IMR-90 (cell line): Measurements from ENCODE around the gene PRKAR1B. TPM values are rescaled to one million over a fixed set of nuclear protein-coding genes. Genes with fewer than 3 reads are reported as not detected.

Experiments used
- ATAC-seq: fragments of 200-7000 bp; cut with Tn5 transposase; 2 replicates; pipeline ENCODE4 v1.9.1; 2020; ENCODE audit warnings: low read depth, mild to moderate bottlenecking, moderate library complexity
- BruUV-seq: library from RNA; stranded (reverse); fragments of 400-500 nt; replicated peaks from 2 replicates; lab custom pipeline; 2021; lab: Mats Ljungman, UMichigan
- CTCF ChIA-PET: fragments of 300-600 bp; formaldehyde crosslinking; extraction: SDS; loops from one replicate; lab custom pipeline; 2021; ENCODE audit warnings: antibody characterized with exemption; lab: Yijun Ruan, JAX
- POLR2A ChIA-PET: fragments of 300-600 bp; sonication (Branson Sonifier 250); formaldehyde crosslinking; loops from one replicate; lab custom pipeline; 2022; ENCODE audit warnings: antibody characterized with exemption; ENCODE audit not compliant: unreplicated experiment; lab: Charles Lee
- DNase-seq: peaks from one replicate; pipeline ENCODE4 v3.0.0; 2013
- H2AFZ ChIP-seq: replicated peaks from 2 replicates; pipeline ENCODE3; 2013; ENCODE audit warnings: low read length, mild to moderate bottlenecking; ENCODE audit not compliant: poor library complexity
- H2AK5ac ChIP-seq: 2 replicates; pipeline ENCODE4 v1.6.1; 2013; ENCODE audit warnings: low read depth, low read length, inconsistent platforms
- H2AK9ac ChIP-seq: replicated peaks from 2 replicates; pipeline ENCODE3; 2013; ENCODE audit warnings: mild to moderate bottlenecking, low read depth, low read length, moderate library complexity; ENCODE audit not compliant: poor library complexity
- H2BK120ac ChIP-seq: 2 replicates; pipeline ENCODE4 v1.6.1; 2013; ENCODE audit warnings: low read depth, low read length, inconsistent platforms
- H2BK15ac ChIP-seq: 3 replicates; pipeline ENCODE4 v1.6.1; 2013; ENCODE audit warnings: low read depth, low read length, inconsistent platforms
- H2BK20ac ChIP-seq: 2 replicates; pipeline ENCODE4 v1.6.1; 2013; ENCODE audit warnings: low read depth, mild to moderate bottlenecking, inconsistent platforms, low read length, moderate library complexity
- H2BK5ac ChIP-seq: 2 replicates; pipeline ENCODE4 v1.6.1; 2013; ENCODE audit warnings: mild to moderate bottlenecking, low read depth, low read length, inconsistent platforms; ENCODE audit not compliant: poor library complexity, severe bottlenecking
- H3K14ac ChIP-seq: replicated peaks from 2 replicates; pipeline ENCODE4 v1.6.1; 2013; ENCODE audit warnings: low read depth, low read length, inconsistent platforms
- H3K18ac ChIP-seq: 2 replicates; pipeline ENCODE4 v1.6.1; 2013; ENCODE audit warnings: low read depth, low read length, control low read depth
- H3K23ac ChIP-seq: 2 replicates; pipeline ENCODE4 v1.6.1; 2013; ENCODE audit warnings: low read depth, low read length, inconsistent platforms
- H3K27ac ChIP-seq: 2 replicates; pipeline ENCODE4 v1.5.1; 2013; ENCODE audit warnings: mild to moderate bottlenecking, control low read depth, low read length; ENCODE audit not compliant: insufficient read depth
- H3K27me3 ChIP-seq: 2 replicates; pipeline ENCODE4 v1.6.1; 2013; ENCODE audit warnings: low read length; ENCODE audit not compliant: control insufficient read depth, insufficient read depth
- H3K36me3 ChIP-seq: 2 replicates; pipeline ENCODE4 v1.6.1; 2013; ENCODE audit warnings: low read length, mixed read lengths; ENCODE audit not compliant: control insufficient read depth, insufficient read depth
- H3K4ac ChIP-seq: 2 replicates; pipeline ENCODE4 v1.6.1; 2013; ENCODE audit warnings: low read depth, low read length, inconsistent platforms
- H3K4me1 ChIP-seq: 2 replicates; pipeline ENCODE4 v1.6.1; 2013; ENCODE audit warnings: low read length, mixed read lengths; ENCODE audit not compliant: control insufficient read depth, insufficient read depth
- H3K4me2 ChIP-seq: 2 replicates; pipeline ENCODE4 v1.6.1; 2013; ENCODE audit warnings: low read depth, mild to moderate bottlenecking, control low read depth, low read length, moderate library complexity
- H3K4me3 ChIP-seq: 2 replicates; pipeline ENCODE4 v1.5.1; 2013; ENCODE audit warnings: low read depth, mild to moderate bottlenecking, control low read depth, low read length, moderate library complexity; ENCODE audit not compliant: insufficient read depth
- H3K56ac ChIP-seq: 2 replicates; pipeline ENCODE4 v1.6.1; 2013; ENCODE audit warnings: low read length, inconsistent platforms; ENCODE audit not compliant: insufficient read depth; ENCODE audit errors: extremely low read depth
- H3K79me1 ChIP-seq, 2 experiments: 2 replicates each; pipeline ENCODE4 v1.6.1; 2013; ENCODE audit warnings: low read length in 2 of 2, inconsistent platforms in 1 of 2, low read depth in 1 of 2
- H3K9ac ChIP-seq: 2 replicates; pipeline ENCODE4 v1.6.1; 2013; ENCODE audit warnings: low read depth, low read length, control low read depth
- H3K9me1 ChIP-seq: 2 replicates; pipeline ENCODE4 v1.6.1; 2013; ENCODE audit warnings: low read length, inconsistent platforms; ENCODE audit not compliant: insufficient read depth
- H3K9me3 ChIP-seq: 2 replicates; pipeline ENCODE4 v1.6.1; 2013; ENCODE audit warnings: low read length; ENCODE audit not compliant: control insufficient read depth, insufficient read depth
- H4K20me1 ChIP-seq: 2 replicates; pipeline ENCODE4 v1.6.1; 2013; ENCODE audit warnings: low read length, inconsistent platforms; ENCODE audit not compliant: insufficient read depth
- H4K5ac ChIP-seq: 2 replicates; pipeline ENCODE4 v1.6.1; 2013; ENCODE audit warnings: mild to moderate bottlenecking, low read depth, low read length, control low read depth
- H4K8ac ChIP-seq, 2 experiments: 2 replicates each; pipeline ENCODE4 v1.6.1; 2013; ENCODE audit warnings: low read depth in 2 of 2, low read length in 2 of 2, control low read depth in 1 of 2, inconsistent platforms in 1 of 2
- H4K91ac ChIP-seq: 2 replicates; pipeline ENCODE4 v1.6.1; 2013; ENCODE audit warnings: low read depth, low read length, inconsistent platforms; ENCODE audit not compliant: insufficient read depth
- BHLHE40 ChIP-seq: fragments of 150-350 bp; IDR thresholded peaks from 2 replicates; pipeline ENCODE4 v1.6.1; 2016; ENCODE audit warnings: mild to moderate bottlenecking, low read depth, low read length
- CEBPB ChIP-seq: IDR thresholded peaks from 2 replicates; pipeline ENCODE4 v1.6.1; 2012; ENCODE audit warnings: low read depth, low read length, improper control_type of control experiment
- CHD1 ChIP-seq: IDR thresholded peaks from 2 replicates; pipeline ENCODE4 v1.6.1; 2012; ENCODE audit warnings: low read depth, low read length, improper control_type of control experiment
- FOS ChIP-seq: fragments of 150-350 bp; IDR thresholded peaks from 2 replicates; pipeline ENCODE4 v1.6.1; 2016; ENCODE audit warnings: low read depth, low read length
- MAFK ChIP-seq: IDR thresholded peaks from 2 replicates; pipeline ENCODE4 v1.6.1; 2012; ENCODE audit warnings: low read depth, low read length, improper control_type of control experiment
- MAZ ChIP-seq: IDR thresholded peaks from 2 replicates; pipeline ENCODE4 v1.6.1; 2012; ENCODE audit warnings: low read depth, mild to moderate bottlenecking, low read length, improper control_type of control experiment, moderate library complexity, borderline replicate concordance
- MXI1 ChIP-seq: IDR thresholded peaks from 2 replicates; pipeline ENCODE4 v1.6.1; 2012; ENCODE audit warnings: low read depth, mild to moderate bottlenecking, low read length, moderate library complexity, borderline replicate concordance
- POLR2A ChIP-seq: IDR thresholded peaks from 2 replicates; pipeline ENCODE4 v1.6.1; 2012; ENCODE audit warnings: mild to moderate bottlenecking, low read depth, low read length
- RAD21 ChIP-seq: IDR thresholded peaks from 2 replicates; pipeline ENCODE4 v1.6.1; 2012; ENCODE audit warnings: low read length, improper control_type of control experiment
- RCOR1 ChIP-seq: IDR thresholded peaks from 2 replicates; pipeline ENCODE4 v1.6.1; 2012; ENCODE audit warnings: mild to moderate bottlenecking, low read length, improper control_type of control experiment; ENCODE audit not compliant: insufficient replicate concordance
- RFX5 ChIP-seq: IDR thresholded peaks from 2 replicates; pipeline ENCODE4 v1.8.0; 2012; ENCODE audit warnings: low read depth, mild to moderate bottlenecking, low read length, moderate library complexity
- SMC3 ChIP-seq: fragments of 150-350 bp; IDR thresholded peaks from 2 replicates; pipeline ENCODE4 v1.6.1; 2016; ENCODE audit warnings: low read depth, mild to moderate bottlenecking, antibody characterized with exemption, low read length, moderate library complexity
- WGBS, 2 experiments: methylation state at CpG; one replicate each; pipeline versions ENCODE4 v1.1.5 to v1.1.7; 2013; ENCODE audit warnings: missing lambda C conversion rate in 2 of 2; ENCODE audit not compliant: insufficient read length in 1 of 2; ENCODE audit errors: extremely low coverage in 2 of 2; 5-methylcytosine and 5-hydroxymethylcytosine counted together
- dilution Hi-C: fragments of 300-500 bp; cut with HindIII; formaldehyde crosslinking; loops from one replicate; pipeline ENCODE4 v1.14.3; 2018; ENCODE audit warnings: low sequenced_read_pairs; ENCODE audit not compliant: unreplicated experiment
- in situ Hi-C: fragments of 300-500 bp; cut with MboI; formaldehyde crosslinking; loops from 3 replicates; pipeline ENCODE4 v1.14.3; 2019; ENCODE audit warnings: low sequenced_read_pairs, inconsistent platforms, mixed read lengths
- intact Hi-C: fragments of 100-400 bp; cut with micrococcal nuclease; formaldehyde crosslinking; loops from 2 replicates; pipeline ENCODE4 v1.10.0; 2022
- polyA plus RNA-seq, 3 experiments: library from polyadenylated mRNA; depleted of rRNA; stranded (reverse); fragments of >200 nt; gene quantifications; 2 replicates each; pipeline ENCODE4 v1.2.3, GENCODE V29; 2012; ENCODE audit warnings: low replicate concordance in 1 of 3
- total RNA-seq: library from RNA; depleted of rRNA; stranded (reverse); fragments of >200 nt; gene quantifications from 2 replicates; pipeline ENCODE4 v1.2.3, GENCODE V29; 2012
- TF ChIP-seq, protein P1 (sequence below): conservative IDR thresholded peaks from 2 replicates; pipeline ENCODE4 v1.5.1; 2012; ENCODE audit warnings: mild to moderate bottlenecking, low read depth, low read length, improper control_type of control experiment
- TF ChIP-seq, protein P2 (sequence below): fragments of 150-350 bp; IDR thresholded peaks from 2 replicates; pipeline ENCODE4 v1.6.1; 2017; ENCODE audit warnings: mild to moderate bottlenecking, antibody characterized with exemption, low read length, low read depth
- TF ChIP-seq, protein P3 (sequence below): fragments of 150-350 bp; IDR thresholded peaks from 2 replicates; pipeline ENCODE4 v1.6.1; 2016; ENCODE audit warnings: low read depth, mild to moderate bottlenecking, low read length, moderate library complexity, borderline replicate concordance

PRKAR1B gene
- total and polyA plus RNA-seq, 2 of the 4 experiments (the other 2 are of a cell fraction) = 15.2 to 20.2 TPM

DNA sequence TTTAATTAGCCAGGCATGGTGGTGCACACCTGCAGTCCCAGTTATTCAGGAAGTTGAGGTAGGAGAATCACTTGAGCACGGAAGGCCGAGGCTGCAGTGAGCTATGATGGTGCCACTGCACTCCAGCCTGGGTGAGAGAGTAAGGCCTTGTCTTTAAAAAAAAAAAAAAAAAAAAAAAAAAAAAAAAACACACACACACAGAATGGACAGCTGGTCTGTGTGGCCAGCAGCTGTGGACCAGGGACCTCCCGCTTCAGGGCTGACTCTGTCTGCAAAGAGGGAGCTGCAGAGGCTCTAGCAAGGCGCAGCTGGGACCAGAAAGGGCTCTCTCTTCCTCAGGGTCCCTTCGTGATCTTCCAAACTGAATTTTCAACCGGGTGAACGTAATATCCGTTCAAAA, 54.2 kb downstream of the PRKAR1B start:
- Histone ChIP-seq H2BK20ac (no peak overlapping the region), H3K23ac (no peak overlapping the region), H3K4me2 (no peak overlapping the region), H2AK5ac (no peak overlapping the region), H2AFZ (no peak overlapping the region), H4K8ac (no peak overlapping the region), H3K9ac (no peak overlapping the region), H3K9me3 (no peaks in the 10 kb centered on the region), H3K14ac (no peak overlapping the region), H3K27me3 (no peaks in the 10 kb centered on the region), H2AK9ac (no peak overlapping the region), H4K5ac (no peak overlapping the region), H2BK5ac (no peak overlapping the region), H4K91ac (no peak overlapping the region), H4K20me1 (peaks cover 3% of the 10 kb centered on the region; the same call in 1 of the 2 replicates), H3K27ac (no peak overlapping the region), H3K56ac (no peak overlapping the region), H3K18ac (no peak overlapping the region), H3K4me1 (peaks cover 7% of the 10 kb centered on the region), H3K9me1 (0 out of 2 replicates have a peak, but pooled peaks cover under 1% of the 10 kb centered on the region), H3K36me3 (peaks cover 1% of the 10 kb centered on the region), H3K79me1 (no peaks in the 10 kb centered on the region), H2BK15ac (no peak overlapping the region), H3K4me3 (no peak overlapping the region), H2BK120ac (no peak overlapping the region), H3K4ac (no peak overlapping the region)
- no TSS peak for BruUV-seq
- ChIA-PET CTCF (interaction anchor here (0.7 kb wide), 1 partner anchor 47 kb away, joined by 3 read pairs; no protein-coding TSS in a partner anchor), POLR2A (interaction anchor here (0.6 kb wide), 1 partner anchor 341 kb away, joined by 4 read pairs; no protein-coding TSS in a partner anchor)
- DNase-seq = no peak
- no CpG with 5 or more reads among the region's 8 CpGs for WGBS, 2 experiments
- intact Hi-C loops (no loop called here), dilution Hi-C loops (no loop called here), in situ Hi-C loops (no loop called here)
- ATAC-seq = no peak
- TF ChIP-seq BHLHE40 (no peak), MAFK (no peak), CHD1 (no peak), RAD21 (no peak), MAZ (no peak), SMC3 (no peak), RFX5 (no peak), CEBPB (no peak), POLR2A (no peak), MXI1 (no peak), FOS (no peak), RCOR1 (no peak)
- TF ChIP-seq, protein P1, sequence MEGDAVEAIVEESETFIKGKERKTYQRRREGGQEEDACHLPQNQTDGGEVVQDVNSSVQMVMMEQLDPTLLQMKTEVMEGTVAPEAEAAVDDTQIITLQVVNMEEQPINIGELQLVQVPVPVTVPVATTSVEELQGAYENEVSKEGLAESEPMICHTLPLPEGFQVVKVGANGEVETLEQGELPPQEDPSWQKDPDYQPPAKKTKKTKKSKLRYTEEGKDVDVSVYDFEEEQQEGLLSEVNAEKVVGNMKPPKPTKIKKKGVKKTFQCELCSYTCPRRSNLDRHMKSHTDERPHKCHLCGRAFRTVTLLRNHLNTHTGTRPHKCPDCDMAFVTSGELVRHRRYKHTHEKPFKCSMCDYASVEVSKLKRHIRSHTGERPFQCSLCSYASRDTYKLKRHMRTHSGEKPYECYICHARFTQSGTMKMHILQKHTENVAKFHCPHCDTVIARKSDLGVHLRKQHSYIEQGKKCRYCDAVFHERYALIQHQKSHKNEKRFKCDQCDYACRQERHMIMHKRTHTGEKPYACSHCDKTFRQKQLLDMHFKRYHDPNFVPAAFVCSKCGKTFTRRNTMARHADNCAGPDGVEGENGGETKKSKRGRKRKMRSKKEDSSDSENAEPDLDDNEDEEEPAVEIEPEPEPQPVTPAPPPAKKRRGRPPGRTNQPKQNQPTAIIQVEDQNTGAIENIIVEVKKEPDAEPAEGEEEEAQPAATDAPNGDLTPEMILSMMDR = no peak
- TF ChIP-seq, protein P2, sequence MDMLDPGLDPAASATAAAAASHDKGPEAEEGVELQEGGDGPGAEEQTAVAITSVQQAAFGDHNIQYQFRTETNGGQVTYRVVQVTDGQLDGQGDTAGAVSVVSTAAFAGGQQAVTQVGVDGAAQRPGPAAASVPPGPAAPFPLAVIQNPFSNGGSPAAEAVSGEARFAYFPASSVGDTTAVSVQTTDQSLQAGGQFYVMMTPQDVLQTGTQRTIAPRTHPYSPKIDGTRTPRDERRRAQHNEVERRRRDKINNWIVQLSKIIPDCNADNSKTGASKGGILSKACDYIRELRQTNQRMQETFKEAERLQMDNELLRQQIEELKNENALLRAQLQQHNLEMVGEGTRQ = no peak
- TF ChIP-seq, protein P3, sequence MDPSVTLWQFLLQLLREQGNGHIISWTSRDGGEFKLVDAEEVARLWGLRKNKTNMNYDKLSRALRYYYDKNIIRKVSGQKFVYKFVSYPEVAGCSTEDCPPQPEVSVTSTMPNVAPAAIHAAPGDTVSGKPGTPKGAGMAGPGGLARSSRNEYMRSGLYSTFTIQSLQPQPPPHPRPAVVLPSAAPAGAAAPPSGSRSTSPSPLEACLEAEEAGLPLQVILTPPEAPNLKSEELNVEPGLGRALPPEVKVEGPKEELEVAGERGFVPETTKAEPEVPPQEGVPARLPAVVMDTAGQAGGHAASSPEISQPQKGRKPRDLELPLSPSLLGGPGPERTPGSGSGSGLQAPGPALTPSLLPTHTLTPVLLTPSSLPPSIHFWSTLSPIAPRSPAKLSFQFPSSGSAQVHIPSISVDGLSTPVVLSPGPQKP = no peak
